Liver (tissue), 3 donors: Measurements from ENCODE around the gene GRIN1.

Experiments
- EGR1 ChIP-seq, 2 donors: IDR thresholded peaks; 2 replicates each; pipeline ENCODE4 v1.6.1; 2016 to 2018; ENCODE audit warnings: antibody characterized with exemption in 2 of 2, low read depth in 2 of 2
- HNF4A ChIP-seq, 2 donors: conservative IDR thresholded peaks; 2 replicates each; pipeline ENCODE4 v1.6.1; 2016; ENCODE audit warnings: antibody characterized with exemption in 2 of 2, mild to moderate bottlenecking in 2 of 2
- RAD21 ChIP-seq, 2 donors: IDR thresholded peaks; 2 replicates each; pipeline ENCODE4 v1.6.1; 2016; ENCODE audit warnings: antibody characterized with exemption in 2 of 2, mild to moderate bottlenecking in 2 of 2
- SP1 ChIP-seq: IDR thresholded peaks from 2 replicates; pipeline ENCODE4 v1.6.1; 2018; ENCODE audit warnings: antibody characterized with exemption, mild to moderate bottlenecking
- TAF1 ChIP-seq: conservative IDR thresholded peaks from 2 replicates; pipeline ENCODE4 v1.6.1; 2016; ENCODE audit warnings: antibody characterized with exemption, mild to moderate bottlenecking
- YY1 ChIP-seq: IDR thresholded peaks from 2 replicates; pipeline ENCODE4 v1.6.1; 2016; ENCODE audit warnings: antibody characterized with exemption, mild to moderate bottlenecking
- TF ChIP-seq, protein P1 (sequence below): fragments of 150-350 bp; IDR thresholded peaks from 2 replicates; pipeline ENCODE4 v1.5.1; 2017; ENCODE audit warnings: improper control_type of control experiment, low read depth, low read length; ENCODE audit not compliant: missing input control
- TF ChIP-seq, protein P2 (sequence below): IDR thresholded peaks from 2 replicates; pipeline ENCODE4 v1.6.1; 2016; ENCODE audit warnings: antibody characterized with exemption, mild to moderate bottlenecking
- donor health status: healthy.
- donor health status: healthy.

GRCh38 chr9:137206602-137207001, 67.6 kb downstream of the GRIN1 start:
- TF ChIP-seq, protein P1, sequence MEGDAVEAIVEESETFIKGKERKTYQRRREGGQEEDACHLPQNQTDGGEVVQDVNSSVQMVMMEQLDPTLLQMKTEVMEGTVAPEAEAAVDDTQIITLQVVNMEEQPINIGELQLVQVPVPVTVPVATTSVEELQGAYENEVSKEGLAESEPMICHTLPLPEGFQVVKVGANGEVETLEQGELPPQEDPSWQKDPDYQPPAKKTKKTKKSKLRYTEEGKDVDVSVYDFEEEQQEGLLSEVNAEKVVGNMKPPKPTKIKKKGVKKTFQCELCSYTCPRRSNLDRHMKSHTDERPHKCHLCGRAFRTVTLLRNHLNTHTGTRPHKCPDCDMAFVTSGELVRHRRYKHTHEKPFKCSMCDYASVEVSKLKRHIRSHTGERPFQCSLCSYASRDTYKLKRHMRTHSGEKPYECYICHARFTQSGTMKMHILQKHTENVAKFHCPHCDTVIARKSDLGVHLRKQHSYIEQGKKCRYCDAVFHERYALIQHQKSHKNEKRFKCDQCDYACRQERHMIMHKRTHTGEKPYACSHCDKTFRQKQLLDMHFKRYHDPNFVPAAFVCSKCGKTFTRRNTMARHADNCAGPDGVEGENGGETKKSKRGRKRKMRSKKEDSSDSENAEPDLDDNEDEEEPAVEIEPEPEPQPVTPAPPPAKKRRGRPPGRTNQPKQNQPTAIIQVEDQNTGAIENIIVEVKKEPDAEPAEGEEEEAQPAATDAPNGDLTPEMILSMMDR, result no peak
- no peak for TF ChIP-seq HNF4A (conservative IDR thresholded peaks at IDR 0.05)
- no peak for TF ChIP-seq SP1
- TF ChIP-seq, protein P2, sequence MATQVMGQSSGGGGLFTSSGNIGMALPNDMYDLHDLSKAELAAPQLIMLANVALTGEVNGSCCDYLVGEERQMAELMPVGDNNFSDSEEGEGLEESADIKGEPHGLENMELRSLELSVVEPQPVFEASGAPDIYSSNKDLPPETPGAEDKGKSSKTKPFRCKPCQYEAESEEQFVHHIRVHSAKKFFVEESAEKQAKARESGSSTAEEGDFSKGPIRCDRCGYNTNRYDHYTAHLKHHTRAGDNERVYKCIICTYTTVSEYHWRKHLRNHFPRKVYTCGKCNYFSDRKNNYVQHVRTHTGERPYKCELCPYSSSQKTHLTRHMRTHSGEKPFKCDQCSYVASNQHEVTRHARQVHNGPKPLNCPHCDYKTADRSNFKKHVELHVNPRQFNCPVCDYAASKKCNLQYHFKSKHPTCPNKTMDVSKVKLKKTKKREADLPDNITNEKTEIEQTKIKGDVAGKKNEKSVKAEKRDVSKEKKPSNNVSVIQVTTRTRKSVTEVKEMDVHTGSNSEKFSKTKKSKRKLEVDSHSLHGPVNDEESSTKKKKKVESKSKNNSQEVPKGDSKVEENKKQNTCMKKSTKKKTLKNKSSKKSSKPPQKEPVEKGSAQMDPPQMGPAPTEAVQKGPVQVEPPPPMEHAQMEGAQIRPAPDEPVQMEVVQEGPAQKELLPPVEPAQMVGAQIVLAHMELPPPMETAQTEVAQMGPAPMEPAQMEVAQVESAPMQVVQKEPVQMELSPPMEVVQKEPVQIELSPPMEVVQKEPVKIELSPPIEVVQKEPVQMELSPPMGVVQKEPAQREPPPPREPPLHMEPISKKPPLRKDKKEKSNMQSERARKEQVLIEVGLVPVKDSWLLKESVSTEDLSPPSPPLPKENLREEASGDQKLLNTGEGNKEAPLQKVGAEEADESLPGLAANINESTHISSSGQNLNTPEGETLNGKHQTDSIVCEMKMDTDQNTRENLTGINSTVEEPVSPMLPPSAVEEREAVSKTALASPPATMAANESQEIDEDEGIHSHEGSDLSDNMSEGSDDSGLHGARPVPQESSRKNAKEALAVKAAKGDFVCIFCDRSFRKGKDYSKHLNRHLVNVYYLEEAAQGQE, result no peak
- no peak for TF ChIP-seq TAF1
- no peak for TF ChIP-seq YY1
- no peak for TF ChIP-seq EGR1 (IDR thresholded peaks at IDR 0.05; ENCODE audit: low read depth in 2 of 2)
- no peak for TF ChIP-seq RAD21 (IDR thresholded peaks at IDR 0.05)
